CD4-positive, alpha-beta T cell treated with Interleukin-21 for 1 hour (primary cell): ENCODE measurements around the gene IKBKE.
A peak's percentile ranks its signal among the peaks of the same experiment; 100 is the strongest.

ENCODE experiments used
- DNase-seq: peaks from one replicate; pipeline ENCODE4 v3.0.0-alpha.2; 2020

Gene IKBKE

GRCh38 chr1:206455666-206456344, 14.5 kb upstream of the IKBKE start:
- no peak for DNase-seq

DNA sequence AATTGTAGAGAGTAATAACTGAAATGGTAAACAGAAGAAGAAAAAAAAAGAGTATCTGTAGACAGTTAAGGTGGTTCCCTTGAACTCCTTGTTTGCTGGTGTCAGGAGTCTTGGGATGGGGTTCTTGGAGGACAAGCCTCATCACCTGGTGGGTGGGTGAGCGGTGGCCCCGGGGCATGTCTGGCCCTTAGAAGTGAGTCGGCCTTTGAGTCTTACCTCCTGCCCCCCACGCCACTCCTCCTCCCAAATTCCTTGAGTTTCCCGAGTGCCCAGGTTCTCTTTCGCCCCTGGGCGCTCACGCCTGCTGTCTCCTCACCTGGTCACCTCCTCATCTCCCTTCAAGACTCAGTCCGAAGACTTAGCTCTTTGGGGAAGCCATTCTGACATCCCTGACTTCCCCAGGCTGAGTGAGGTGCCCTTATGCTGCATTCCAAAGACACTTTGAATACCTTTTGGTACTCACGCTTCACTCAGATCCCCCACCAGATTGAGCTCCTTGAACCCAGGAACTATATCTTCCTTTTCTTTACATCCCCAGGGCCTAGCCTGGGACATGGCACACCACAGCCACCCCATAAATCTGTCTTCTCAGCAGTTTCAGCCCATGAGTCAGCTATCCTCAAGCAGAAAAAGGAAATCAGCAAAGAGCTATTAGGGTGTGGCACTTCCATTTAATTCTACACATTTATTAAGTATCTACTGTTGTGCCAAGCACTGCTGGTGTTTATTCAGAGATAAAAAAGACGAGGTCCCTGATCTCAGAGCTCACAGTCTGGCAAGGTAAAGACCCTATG, 13.5 kb upstream of the IKBKE start:
- no peak for DNase-seq

DNA sequence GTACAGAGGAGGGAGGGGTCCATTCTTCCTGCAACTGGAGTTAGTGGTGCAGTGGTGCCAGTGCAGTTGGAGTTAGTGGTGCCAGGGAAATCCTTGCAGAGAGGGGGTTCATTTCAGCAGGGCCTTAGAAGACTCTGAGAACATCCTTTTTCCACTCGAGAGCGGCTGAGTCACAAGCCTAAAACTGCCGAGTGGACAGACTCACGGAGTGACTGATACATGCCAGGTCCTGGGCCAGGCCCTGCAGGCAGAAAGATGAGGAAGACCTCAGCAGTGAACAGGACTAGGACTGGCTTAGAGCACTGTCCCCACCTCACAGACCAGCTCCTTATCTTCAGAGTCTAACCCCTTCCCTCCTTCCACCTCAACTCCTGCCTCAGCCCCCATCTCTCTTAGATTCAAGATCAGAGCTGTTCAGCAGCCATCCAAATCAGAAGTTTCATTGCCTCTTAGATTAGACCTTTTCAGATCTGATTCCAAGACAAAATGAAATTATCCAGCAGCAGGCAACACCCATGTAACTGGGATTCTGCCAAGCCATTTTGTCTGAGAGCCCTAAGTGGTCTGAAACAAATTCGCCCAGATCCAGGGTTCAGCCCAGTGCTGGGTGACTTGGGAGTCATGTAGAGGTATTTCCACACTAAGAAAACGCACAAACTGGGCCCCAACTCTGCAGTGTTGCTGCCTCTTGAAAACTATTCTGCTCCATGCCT, 12.7 kb upstream of the IKBKE start:
- DNase-seq, result no peak

DNA sequence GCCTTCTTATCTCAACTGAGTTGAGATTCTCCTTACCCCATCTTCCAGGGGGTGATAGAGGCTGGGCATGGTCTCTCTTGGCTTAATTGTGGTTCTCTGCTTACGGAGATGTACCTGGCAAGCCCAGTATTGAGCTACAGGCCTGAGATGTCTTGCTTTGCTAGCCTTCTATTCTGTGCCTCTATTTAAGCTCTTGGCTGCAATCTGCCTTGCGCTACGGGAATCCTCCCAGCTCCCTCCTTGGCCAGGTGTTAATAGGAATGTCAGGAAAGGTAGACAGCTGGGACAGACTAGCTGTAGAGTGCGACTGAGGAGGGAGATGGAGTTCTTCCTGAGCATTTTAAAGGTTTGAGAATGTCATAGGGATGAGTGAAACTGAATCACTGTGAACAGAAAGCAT, 10.6 kb upstream of the IKBKE start:
- no peak for DNase-seq

- DNase-seq, result no peak
These were observed 9.3 kb upstream of the IKBKE start for GRCh38 chr1:206460836-206461426.

DNA sequence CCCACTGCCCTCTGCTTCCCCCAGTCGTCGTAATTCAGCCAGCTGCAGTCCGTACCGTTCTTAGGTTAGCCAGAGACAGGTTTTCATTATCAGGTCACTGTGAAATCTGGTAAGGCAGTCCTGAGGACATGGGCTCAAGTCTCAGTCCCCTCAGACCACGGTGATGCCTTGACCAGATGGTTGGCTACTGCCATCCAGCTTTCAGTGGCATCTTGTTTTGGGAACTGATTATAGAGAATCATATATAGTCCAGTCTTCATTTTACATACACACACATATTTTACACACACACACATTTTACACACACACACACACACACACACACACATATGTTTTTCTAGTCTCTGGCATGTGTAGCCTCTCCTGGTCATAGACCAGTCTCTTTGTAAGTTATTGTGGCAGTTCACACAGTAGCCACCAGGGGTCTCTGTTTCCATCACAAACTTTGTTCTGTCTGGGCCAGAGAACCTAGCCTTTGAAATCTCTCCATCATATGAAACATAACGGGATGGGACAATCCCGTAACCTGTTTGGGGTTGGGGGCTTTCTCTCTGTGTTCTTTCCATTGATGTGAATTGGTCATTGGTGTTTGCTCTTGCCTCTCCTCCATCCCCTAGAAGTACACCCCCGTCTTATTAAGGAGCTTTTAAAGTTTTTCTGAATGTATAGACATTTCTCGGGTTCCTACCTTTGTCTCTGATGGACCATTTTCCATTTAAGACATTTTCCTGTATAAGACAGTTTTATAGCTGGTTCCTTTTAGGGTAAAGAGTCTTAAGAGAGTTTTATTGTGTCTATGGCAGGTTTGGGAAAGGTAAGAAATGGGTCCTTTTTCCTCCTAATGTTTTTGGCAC, 8.4 kb upstream of the IKBKE start:
- peak; percentile 84 for DNase-seq

DNA sequence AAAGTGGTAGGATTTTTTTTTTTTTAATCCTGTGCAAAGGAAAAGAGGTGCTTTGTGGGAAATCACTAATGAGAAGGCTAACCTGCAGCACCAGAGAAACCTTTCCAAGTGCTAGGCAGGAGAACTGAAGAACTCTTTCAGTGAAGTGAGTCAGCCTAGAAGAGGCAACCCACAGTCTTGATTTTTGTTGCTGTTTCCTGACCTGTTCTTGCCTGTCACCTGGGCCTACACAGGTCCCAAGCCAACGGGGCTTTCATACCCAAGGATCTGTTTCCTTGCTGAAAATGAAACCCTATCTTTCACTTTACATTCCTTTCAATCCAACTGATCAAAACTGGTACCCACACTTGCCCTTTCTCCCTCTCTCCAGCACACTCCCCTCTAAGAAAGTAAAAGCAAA, 7.1 kb upstream of the IKBKE start:
- no peak for DNase-seq

- no peak for DNase-seq
These were observed 6.4 kb upstream of the IKBKE start for GRCh38 chr1:206463911-206464310.

DNA sequence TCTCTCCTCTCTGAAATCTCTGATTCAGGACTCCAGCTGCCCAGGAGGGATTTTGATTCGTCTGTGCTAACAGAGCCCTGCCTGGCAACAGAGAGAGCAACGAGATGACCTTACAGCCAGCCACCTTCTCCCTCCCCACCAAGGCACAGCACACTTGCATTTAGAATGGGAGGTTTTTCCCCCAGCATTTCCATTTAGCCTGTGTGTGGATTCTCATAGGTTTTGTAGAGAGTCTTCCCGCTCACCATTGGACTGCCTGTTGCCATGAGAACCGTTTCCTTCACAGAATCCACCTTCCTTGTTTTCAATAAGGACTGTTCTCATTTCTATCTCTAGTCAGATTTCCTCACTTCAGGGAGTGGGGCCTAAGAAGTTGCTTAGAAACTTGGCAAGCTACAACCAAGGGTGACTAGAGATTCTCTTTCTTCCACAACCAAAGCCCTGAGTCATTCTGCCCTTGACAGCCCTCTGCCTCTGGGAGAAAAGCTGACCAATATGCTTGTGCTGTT, 5.8 kb upstream of the IKBKE start:
- no peak for DNase-seq

GRCh38 chr1:206465951-206466350, 4.3 kb upstream of the IKBKE start:
- peak; percentile 30 for DNase-seq

GRCh38 chr1:206466840-206467649, 3.2 kb upstream of the IKBKE start:
- DNase-seq, result no peak

DNA sequence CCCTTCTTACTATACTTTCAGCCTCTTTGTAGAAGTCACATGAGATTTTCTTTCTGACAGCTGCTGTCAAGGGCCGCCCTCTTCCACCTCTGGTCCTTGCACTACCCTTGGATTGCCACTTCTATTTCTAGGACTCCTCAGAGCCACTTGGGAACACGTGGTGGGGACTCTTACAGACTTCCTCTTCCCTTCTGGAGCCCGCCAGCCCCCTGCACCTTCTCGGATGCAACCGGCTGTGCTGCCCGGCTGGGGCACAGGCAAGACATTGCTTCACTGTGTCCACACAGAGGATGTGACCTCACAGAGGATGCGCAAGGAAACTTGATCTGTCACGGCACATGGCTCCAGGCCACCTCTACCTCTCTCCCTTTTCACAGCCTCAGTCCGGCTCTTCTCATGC, 2.4 kb upstream of the IKBKE start:
- peak; percentile 41 for DNase-seq

DNA sequence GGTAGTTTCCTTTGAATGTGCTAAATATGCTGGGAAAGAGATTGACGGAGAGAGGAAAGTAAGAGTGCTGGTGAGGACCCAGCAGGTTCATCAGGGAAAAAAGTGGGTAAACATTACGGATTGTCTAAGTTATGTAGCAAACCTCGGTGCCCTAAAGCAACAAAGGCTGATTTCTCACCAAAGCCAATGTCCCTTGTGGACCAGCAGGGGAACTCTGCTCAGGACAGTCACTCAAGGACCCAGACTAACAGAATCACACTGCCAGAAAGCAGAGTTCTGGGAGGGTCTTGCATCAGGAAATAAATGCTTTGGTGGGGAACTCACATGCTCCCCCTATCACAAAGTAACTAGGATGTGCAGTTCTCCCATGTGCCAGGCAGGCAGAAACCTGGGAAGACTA, 1.7 kb upstream of the IKBKE start:
- no peak for DNase-seq

DNA sequence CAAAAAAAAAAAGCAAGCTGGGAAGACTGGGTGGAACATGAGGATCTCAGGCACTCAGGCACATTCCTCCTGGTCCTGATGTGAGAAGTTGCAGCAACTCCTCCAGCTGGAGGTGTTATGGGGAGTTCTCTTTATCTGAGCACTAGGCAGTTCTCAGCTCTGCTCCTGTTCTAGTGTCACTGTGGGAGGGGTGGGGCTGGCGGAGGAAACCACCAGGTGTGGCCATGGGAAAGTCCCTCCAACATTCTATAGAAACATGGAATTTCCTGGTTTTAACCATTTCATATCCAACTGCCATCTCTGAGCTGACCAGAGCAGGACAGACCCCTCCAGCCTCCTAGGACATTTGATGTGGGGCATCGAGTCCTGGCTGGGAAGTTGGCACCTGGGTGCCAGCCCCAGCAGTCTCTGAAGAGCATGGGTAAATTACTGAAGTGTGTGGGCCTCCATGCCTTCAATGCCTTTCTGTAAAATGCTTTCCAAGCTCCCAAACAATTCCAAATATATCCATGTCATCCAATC, 804 bp upstream of the IKBKE start:
- peak; percentile 59 for DNase-seq

GRCh38 chr1:206470692-206471414, 577 bp downstream of the IKBKE start:
- peak; percentile 45 for DNase-seq

DNA sequence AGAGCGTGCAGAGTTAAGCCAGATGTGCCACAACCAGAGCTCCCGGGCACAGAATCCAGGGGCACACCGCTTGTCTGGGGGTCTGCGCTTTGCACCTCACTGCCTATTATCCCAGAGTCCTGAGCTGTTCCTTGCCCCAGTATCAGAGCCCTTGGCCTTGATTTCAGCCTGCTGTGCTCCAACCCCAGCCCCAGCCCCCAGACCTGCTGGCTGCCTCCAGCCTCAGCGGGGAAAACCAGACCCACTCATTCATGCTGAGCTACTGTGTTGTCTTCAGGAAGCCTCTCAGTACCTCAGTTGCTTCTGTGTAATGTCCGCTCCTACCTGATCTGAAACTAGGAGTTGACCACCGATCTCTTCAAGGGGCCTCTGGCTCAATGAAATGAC, 1.1 kb downstream of the IKBKE start:
- no peak for DNase-seq

- DNase-seq, result no peak
These were observed 1.7 kb downstream of the IKBKE start for GRCh38 chr1:206472024-206472423.

DNA sequence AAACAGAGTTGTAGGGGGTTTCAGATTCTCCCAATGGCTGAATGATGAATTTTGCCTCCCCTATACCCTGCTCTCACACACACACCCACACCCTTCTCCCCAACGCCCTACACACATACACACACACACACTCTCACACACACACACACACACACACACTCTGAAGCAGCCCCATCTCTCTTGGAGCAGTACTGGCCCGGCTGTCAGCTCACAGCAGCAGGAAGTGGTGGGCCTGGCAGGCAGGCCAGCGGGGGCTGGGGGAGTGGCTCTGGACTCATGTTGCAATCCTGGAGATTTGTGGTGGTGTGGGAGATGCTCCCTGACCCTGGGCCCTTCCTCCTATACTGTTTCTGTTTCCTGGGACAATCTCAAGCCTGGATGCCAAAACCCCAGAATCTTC, 2.2 kb downstream of the IKBKE start:
- DNase-seq, result peak; percentile 50

DNA sequence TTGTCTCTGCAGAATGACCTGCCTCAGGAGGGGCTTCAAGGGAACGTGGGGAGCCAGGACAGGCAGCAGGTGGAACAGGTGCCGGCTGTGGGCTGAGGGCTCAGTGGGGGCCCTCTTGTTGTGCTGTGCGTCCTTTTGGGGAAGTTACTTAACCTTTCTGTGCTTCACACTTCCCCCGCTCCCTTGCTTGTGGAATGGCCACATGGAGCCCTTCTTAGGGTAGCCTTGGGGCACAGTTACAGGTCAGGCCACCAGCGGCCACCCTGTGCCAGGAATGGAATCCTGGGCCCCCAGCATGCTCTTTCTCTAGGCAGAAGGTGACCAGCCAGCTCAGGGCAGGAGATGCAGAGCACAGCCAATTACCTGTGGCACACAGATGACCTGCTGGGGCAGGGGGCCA, 2.6 kb downstream of the IKBKE start:
- DNase-seq, result no peak

DNA sequence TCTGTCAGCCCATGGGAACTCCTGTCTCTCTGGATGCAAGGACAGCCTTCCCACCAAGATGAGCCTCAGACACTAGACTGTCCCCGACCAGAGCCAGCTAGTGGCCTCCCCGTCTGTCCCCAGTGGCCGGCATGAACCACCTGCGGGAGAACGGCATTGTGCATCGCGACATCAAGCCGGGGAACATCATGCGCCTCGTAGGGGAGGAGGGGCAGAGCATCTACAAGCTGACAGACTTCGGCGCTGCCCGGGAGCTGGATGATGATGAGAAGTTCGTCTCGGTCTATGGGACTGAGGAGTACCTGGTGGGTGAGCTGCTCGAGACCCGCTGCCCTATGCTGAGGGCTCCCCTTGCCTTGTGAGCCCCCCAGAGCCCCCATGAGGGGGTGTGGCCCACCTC, 5.8 kb downstream of the IKBKE start:
- DNase-seq, result no peak

- DNase-seq, result no peak
These were observed 6.3 kb downstream of the IKBKE start for GRCh38 chr1:206476591-206476990.
